ENCODE results near the gene METRNL.
"Not testable (repeated sequence)": the region's sequence is repeated elsewhere in the genome, so short reads cannot be mapped to it uniquely, and the experiment has no call there.

The METRNL gene

DNA sequence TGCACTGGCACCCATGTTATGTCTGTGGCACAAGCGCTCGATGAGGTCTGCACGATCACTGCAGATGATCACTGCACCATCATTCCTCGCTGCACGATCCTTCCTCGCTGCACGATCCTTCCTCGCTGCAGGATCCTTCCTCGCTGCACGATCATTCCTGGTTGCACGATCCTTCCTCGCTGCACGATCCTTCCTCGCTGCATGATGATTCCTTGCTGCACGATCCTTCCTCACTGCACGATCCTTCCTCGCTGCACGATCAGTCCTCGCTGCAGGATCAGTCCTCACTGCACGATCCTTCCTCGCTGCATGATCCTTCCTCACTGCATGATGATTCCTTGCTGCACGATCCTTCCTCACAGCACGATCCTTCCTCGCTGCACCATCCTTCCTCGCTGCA lies 29.3 kb downstream of the METRNL start:
- no peak for DNase-seq (ENCODE audit: low read depth)

GRCh38 chr17:83109386-83109785 lies 30.0 kb downstream of the METRNL start:
- no peak for DNase-seq (ENCODE audit: low read depth)

DNA sequence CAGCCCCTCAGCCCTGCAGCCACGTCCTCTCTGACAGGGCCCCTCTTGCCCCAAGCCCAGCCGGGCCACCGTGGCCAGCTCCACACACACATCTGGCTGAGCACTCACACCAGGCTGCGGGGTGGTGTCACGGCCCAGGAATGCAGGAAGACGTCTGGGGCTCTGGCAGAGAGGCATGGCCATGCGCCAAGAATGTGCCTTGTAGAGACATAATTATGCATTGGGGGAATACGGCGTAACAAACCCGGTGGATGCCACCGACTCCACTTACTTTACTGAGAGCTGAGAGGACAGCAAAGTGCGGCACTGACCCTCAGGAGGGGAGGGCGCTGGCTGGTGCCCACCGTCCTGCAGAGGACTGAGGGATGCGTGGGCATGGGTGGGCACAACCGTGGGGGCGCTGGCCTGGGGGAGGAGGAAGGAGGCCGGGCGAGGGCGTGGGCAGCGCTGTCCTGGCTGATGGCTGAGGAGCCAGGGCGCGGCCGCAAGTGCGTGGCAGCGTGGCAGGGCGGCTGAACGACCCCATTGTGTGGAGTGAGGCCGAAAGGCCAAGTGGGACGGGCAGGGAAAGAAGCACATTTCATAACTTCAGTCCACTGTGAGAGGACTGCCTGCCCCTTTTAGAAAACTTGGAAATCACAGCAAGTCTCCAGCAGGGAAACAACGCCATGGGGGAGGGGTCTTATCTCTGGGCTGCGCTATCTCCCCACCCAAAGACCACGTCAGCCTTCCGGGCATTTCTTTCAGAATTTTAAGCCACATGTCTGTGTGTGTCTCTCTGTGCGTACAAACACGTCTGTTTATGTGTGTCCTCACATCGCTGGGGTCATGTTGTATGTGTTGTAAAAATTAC lies 30.6 kb downstream of the METRNL start:
- no peak for DNase-seq (ENCODE audit: low read depth)

- no peak for DNase-seq (ENCODE audit: low read depth)
These were observed 31.3 kb downstream of the METRNL start for GRCh38 chr17:83110735-83111134.

DNA sequence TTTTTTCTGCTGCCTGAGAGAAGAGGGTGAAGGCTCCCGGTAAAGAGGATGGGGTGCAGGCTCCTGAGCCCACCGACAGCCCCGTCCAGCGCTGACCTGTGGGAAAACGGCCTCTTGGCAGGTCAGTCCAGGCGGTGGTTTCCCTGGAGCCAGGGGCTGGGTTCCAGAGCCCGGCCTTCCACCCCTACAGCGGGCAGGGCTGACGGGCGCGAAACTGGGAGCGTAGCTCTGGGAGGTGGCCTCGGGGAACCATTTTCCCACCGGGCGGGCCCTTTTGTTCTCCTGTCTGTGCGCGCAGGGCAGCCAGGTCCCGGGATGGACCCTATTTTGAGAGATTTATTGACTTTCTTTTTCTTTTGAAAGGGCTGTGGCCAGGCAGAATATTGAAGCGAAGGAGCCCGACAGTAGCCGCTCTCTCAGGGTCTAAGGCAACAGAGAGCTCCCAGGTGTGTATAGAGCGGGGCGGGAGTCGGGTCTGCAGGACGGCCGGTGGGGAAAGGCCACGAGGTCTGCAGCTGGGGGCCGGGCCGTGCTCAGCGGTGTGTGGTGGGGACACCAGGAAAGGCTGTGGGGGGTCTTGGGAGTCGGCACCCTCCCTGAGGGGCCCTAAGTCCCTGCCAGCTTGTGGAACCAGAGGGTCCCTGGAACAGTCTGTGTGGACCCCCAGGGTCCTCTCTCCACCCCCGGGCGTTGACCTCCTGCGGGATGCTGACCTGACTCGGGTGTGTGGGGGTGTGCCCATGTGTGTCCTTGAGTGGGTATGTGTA lies 32.3 kb downstream of the METRNL start:
- no peak for DNase-seq (ENCODE audit: low read depth)

DNA sequence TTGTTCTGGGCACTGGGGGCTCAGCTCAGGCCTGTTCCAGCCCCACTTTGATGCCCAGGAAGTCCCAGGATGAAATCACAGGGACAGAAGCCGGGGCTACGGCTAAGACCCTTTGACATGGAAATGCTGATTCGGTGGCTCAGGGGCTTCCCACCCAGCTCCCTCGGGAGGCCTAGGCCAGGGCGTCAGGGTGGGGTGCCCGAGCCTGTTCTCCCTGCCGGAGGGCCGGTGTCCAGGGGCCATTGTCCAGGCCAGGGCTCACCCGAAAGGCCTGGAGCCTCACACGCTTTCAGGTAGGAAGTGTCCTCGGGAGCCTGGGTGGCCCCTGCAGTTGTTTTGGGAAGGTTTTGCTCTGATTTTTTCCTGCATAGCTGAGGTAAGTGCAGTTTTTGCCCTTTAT lies 34.0 kb downstream of the METRNL start:
- no peak for DNase-seq (ENCODE audit: low read depth)

DNA sequence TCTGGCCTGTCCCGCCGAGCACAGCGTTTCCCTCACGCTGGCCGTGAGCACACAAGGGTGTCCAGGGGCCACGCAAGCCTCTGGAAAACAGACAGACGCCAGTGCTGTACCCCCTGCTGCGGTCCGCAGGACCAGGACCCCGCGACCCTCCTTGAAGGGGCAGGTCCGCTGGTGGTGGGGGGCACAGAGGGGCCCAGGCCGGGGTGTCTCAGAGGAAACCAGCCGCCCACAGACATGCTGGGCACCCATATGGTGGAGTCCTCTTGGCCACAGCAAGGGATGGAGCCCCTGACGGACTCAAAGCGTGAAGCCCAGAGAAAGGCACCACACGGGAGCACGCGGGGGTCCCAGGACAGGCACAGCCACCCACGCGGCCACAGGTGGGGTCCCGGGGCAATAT lies 34.4 kb downstream of the METRNL start:
- DNase-seq (ENCODE audit: low read depth), result no peak

DNA sequence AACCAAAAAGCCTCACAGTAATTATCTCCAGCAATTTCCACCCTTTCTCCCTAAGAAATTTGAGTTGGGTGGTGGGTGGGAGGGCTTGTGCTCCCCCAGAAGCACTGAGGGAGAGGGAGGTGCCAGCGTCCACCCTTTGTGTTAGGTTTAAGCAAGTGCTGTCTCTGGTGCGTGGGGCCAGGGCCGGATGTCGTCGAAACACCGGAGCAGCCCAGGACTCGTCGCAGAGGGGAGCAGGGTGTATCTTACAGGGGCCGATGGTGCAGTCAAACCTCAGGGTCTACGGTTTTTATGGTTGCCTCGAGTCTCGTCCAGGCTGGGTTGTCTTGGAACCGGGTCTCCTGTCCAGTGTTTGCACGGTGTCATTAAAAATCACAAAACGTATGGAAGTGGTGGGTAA lies 35.3 kb downstream of the METRNL start:
- DNase-seq (ENCODE audit: low read depth), result no peak

GRCh38 chr17:83115202-83115651 lies 35.8 kb downstream of the METRNL start:
- DNase-seq (ENCODE audit: low read depth), result no peak

DNA sequence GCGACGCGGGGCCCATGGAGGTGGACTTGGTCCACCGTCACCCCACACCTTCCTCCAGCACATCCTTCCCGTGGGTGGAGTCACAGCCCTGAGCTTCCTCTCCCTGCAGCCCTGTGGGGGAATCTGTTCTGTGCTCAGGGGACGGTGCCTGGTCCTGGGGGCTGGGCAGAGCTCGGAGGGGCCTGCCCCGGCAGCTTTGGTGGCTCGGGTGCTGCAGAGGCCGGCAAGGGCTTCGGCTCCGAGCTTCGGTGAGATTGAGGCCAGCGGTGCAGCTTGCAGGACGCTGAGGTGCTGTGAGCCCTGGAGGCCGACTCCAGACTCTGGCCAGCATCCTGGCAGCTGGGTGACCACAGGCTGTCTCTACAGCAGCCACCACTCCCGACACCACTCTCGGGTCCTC lies 36.4 kb downstream of the METRNL start:
- no peak for DNase-seq (ENCODE audit: low read depth)

- DNase-seq (ENCODE audit: low read depth), result no peak
These were observed 36.9 kb downstream of the METRNL start for GRCh38 chr17:83116311-83116771.

DNA sequence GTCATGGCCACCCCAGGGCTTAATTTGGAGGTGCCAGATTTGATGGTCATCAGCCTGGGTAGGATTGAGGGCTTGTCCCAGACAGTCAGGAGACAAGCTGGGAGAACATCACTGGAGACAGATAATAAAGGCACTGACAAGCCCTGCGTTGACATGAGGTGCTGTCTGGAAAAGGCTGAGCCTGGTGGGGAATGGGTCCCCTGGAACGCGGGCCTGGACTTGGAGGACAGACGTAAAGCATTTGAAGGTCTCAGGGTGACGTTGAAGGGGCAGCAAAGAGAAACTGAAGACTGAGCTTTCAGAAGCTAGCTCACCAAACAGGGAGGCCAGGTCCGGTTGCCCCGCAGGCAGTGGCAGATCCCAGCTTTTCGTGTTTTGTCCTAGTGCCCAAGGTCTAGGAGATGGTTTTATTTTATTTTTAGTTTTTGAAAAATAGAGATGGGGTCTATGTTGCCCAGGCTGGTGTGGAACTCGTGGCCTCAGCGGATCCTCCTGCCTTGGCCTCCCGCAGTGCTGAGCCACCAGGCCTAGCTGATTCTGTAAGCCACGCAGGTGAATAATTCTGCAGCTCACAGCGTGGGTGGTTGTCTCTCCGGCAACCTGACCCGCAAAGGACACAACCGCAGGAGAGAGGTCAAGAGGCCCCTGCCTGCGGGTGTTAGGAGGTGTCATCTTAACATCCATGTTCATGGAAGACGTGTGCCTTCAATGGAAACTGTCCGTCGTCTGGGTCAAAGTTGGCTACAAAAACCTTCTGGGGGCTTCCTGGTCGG lies 37.6 kb downstream of the METRNL start:
- DNase-seq (ENCODE audit: low read depth), result no peak

DNA sequence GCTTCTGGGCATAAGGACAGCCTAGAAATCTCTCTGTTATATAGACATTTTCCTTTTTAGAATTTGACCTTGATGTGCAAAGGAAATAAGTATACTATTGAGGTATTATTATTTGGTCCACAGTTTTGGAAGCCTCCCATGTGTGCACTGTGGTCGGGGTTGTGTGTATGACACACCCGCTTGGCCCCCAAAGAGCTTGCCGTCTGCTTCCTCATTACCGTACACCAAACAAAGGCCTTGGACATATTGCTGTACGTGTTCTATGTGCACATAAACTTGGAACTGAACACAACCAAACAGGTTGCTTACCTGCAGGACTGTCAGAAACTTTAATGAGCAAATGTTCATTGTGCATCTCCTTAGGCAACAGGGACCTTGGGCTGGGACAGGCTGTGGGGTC lies 38.2 kb downstream of the METRNL start:
- DNase-seq (ENCODE audit: low read depth), result no peak

DNA sequence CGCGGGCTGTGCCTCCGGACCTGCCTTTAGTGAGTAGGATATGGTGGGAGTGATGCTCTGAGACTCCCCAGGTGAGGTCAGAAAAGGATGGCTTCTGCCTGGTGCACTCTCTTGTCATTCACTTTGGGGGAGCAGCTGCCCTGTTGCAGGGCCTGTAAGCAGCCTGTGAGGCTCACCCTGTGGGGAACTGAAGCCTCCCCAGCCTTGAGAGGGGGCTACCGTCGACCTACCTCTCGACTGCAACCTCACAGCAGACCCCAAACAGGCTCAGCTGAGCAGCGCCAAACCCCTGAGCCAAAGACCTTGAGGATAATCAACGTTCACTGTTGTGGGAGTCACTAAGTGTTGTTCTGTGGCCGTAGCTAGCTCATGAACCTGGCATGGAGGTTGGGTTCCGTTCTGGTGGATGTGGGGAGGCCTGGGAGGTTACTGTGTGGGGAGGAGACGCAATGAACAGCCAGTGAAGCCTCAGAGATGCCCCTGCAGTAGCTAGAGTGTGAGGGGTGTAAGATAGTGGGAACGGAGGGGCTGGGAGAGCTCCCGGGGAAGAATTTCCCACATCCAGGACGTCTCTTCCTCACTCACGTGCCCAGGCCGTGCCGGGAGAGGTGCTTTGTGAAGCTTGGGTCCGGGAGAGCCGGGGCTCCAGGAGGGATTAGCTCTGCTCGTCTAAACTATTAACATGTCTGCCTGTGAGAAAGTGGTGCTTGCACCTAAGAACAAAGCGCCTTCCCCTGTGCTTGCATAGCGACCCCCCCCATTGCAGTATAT lies 38.8 kb downstream of the METRNL start:
- DNase-seq (ENCODE audit: low read depth), result no peak

GRCh38 chr17:83119987-83120864 lies 40.8 kb downstream of the METRNL start:
- DNase-seq (ENCODE audit: low read depth), result no peak

DNA sequence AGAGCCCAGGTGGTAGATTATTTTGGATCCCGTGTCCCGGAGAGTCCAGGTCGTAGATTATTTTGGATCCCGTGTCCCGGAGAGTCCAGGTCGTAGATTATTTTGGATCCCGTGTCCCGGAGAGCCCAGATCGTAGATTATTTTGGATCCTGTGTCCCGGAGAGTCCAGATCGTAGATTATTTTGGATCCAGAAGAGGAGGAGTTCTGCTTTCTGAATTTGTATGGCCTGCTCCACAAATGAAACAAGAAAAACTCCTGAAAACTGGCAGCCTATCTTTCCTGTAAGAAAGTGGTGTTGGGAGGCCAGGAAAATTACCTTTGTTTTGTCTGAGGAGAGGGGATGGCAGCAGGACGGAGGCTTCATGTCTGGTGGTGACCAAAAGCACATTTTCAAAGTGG lies 42.1 kb downstream of the METRNL start:
- DNase-seq (ENCODE audit: low read depth), result not testable (repeated sequence)

DNA sequence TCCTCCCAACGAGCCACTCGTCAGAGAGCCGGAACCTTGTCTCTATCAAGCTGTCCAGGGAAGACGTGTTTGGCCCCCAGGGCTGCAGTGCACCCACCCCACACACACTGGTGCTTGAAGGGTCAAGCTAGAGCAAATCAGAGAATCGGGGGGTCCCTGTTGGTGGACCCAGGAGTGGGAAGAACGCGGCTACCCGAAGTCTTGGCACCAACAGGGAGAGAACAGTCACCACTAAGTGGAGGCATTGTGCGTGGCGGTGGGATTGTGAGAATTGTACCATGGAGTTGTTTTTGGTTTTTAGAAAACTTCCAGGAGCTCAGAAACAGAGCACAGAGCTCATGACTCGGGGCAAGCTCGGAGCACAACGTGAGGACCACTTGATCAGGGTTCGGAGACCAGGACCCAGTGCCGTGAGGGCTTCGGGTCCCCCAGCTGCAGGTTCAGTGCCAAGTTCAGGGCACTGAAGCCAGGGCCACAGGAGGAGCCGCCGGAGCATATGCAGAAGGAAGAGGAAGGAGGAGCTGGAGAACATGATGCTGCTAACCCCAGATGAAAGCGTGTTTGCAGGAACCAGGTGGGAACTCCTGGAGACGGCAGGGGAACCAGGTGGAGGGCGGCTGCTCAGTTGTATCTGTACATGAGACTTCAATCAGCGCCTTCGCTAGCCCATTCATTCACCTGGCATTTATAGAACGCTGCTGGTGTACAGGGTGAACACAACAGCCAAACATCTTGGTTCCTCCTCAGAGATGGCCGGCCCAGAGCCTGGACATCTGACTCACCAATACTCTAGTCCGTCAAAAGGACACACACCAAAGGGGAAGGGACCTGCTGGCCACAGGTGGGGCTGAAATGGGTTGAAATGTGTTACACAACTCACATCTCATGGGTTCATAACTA lies 42.8 kb downstream of the METRNL start:
- DNase-seq (ENCODE audit: low read depth), result no peak

DNA sequence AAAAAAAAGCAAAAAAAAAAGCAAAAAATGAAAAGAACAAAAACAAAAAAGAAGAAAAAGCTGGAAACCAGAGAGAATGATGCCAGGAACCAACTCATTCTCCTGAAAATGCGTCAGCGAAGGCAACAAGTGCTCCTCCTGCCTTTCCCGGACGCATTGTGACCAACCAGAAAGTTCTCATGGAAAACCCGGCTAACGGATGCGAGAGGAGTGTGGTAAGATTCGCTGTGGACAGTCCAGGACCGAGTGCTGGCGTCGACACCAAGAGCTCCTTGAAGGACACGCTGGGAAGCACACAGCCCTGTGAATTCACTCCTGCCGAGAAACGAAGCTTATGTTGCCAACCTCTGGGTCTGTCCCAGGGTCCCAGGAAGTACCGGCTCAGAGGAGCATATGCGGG lies 43.4 kb downstream of the METRNL start:
- DNase-seq (ENCODE audit: low read depth), result no peak
